ENCODE results near the gene WSB1. TPM values are rescaled to one million over a fixed set of nuclear protein-coding genes. Genes with fewer than 3 reads are reported as not detected.

The WSB1 gene
- total and polyA plus RNA-seq, 7 donors: 32.4 to 53.6 (median 41.3) TPM

GRCh38 chr17:27362909-27363308 lies 69.0 kb downstream of the WSB1 start:
- Histone ChIP-seq H3K27me3 (ENCODE audit: insufficient read depth in 3 of 3, low read length in 2 of 3) (no peaks in the 10 kb centered on the region), H3K9me3 (no peaks in the 10 kb centered on the region), H3K36me3 (ENCODE audit: insufficient read depth in 1 of 2, low read depth in 1 of 2) (no peaks in the 10 kb centered on the region), H3K27ac (no peak overlapping the region), H3K4me3 (no peak overlapping the region), H3K4me1 (no peaks in the 10 kb centered on the region)
- DNase-seq: no peak
- intact Hi-C loops (cut with DNase I): no loop called here
- no peak for TF ChIP-seq CTCF (IDR thresholded peaks at IDR 0.05)
- 71 to 79% (median 79%) methylated on average over 7 of the region's 7 CpGs for WGBS, 3 donors
- no peak for ATAC-seq

GRCh38 chr17:27363326-27363725 lies 69.4 kb downstream of the WSB1 start:
- H3K4me1 ChIP-seq: no peaks in the 10 kb centered on the region
- TF ChIP-seq CTCF (IDR thresholded peaks at IDR 0.05): no peak
- H3K9me3 ChIP-seq: no peaks in the 10 kb centered on the region
- DNase-seq: no peak
- intact Hi-C loops (cut with DNase I): no loop called here
- no peak overlapping the region for H3K4me3 ChIP-seq
- ATAC-seq: no peak
- H3K36me3 ChIP-seq (ENCODE audit: insufficient read depth in 1 of 2, low read depth in 1 of 2): no peaks in the 10 kb centered on the region
- WGBS, 3 donors: 59 to 73% (median 72%) methylated on average over 3 of the region's 3 CpGs
- no peak overlapping the region for H3K27ac ChIP-seq
- H3K27me3 ChIP-seq (ENCODE audit: insufficient read depth in 3 of 3, low read length in 2 of 3): no peaks in the 10 kb centered on the region

Other genes with a start within 250 kb of the WSB1 start
- 10 to 100 TPM; 46.5 to 93.0 (median 70.7) TPM for gene KSR1, start 162.3 kb downstream of the WSB1 start, total RNA-seq
- gene KSR1, start 162.3 kb downstream of the WSB1 start, polyA plus RNA-seq: 10 to 100 TPM in 2 of 3 donors, 1 to 10 TPM in 1; 7.8 to 14.5 (median 12.9) TPM